GM10248 (cell line): Measurements from ENCODE around the gene MAP7D2.
"Not testable (repeated sequence)": the region's sequence is repeated elsewhere in the genome, so short reads cannot be mapped to it uniquely, and the experiment has no call there.

Experiments
- CTCF ChIA-PET: fragments of 300-600 bp; sonication (Branson Sonifier 250); formaldehyde crosslinking; extraction: SDS; loops from one replicate; lab custom pipeline; 2021; ENCODE audit warnings: antibody characterized with exemption; lab: Yijun Ruan, JAX
- POLR2A ChIA-PET: fragments of 350-650 bp; sonication (Branson Sonifier 250); formaldehyde crosslinking; extraction: SDS; loops from one replicate; lab custom pipeline; 2020; ENCODE audit warnings: antibody characterized with exemption; lab: Yijun Ruan, JAX
- DNase-seq: peaks from one replicate; pipeline ENCODE4 v3.0.0; 2012; ENCODE audit errors: extremely low spot score
- TF ChIP-seq, protein P1 (sequence below): IDR thresholded peaks from 2 replicates; pipeline ENCODE4 v1.5.1; 2012; ENCODE audit warnings: mild to moderate bottlenecking, low read depth; ENCODE audit errors: extremely low read depth, missing control alignments, control extremely low read depth

The MAP7D2 gene

DNA sequence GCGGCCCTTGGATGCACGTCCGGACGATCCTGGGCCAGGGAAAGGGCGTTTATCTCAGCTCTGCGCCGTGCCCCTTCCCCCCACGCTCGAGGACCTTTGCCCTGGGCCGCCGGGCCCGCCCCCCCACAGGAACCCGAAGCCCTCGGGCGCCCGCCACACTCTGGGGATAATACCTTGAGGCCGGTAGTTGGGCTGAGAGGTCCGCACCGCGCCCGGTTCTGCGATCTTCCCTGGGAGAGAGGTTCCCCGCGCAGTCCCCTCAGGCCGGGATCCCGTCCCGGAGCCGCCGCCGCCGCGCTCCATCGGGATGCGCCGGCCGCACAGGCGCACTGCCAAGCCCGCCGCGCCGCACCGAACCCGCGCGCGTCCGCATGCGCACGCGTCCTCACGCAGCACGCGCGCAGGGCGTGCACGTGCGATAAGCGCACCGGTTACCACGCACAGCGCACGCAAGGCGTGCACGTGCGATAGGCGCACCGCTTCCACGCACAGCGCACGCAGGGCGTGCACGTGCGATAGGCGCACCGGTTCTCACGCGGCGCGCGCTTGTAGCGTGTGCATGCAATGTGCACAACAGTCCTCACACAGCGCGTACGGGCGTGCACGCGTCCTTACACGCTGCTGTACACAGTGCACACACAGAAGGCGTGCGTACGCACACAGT lies at the start of gene MAP7D2:
MAP7D2 (minus strand) TSS at position 331 of the 664 bp plus-strand sequence; CDS start at position 303, 28 bp downstream.
- DNase-seq = no peak
- POLR2A ChIA-PET = no interaction called here
- CTCF ChIA-PET = no interaction called here
- TF ChIP-seq, protein P1, sequence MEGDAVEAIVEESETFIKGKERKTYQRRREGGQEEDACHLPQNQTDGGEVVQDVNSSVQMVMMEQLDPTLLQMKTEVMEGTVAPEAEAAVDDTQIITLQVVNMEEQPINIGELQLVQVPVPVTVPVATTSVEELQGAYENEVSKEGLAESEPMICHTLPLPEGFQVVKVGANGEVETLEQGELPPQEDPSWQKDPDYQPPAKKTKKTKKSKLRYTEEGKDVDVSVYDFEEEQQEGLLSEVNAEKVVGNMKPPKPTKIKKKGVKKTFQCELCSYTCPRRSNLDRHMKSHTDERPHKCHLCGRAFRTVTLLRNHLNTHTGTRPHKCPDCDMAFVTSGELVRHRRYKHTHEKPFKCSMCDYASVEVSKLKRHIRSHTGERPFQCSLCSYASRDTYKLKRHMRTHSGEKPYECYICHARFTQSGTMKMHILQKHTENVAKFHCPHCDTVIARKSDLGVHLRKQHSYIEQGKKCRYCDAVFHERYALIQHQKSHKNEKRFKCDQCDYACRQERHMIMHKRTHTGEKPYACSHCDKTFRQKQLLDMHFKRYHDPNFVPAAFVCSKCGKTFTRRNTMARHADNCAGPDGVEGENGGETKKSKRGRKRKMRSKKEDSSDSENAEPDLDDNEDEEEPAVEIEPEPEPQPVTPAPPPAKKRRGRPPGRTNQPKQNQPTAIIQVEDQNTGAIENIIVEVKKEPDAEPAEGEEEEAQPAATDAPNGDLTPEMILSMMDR = no peak

DNA sequence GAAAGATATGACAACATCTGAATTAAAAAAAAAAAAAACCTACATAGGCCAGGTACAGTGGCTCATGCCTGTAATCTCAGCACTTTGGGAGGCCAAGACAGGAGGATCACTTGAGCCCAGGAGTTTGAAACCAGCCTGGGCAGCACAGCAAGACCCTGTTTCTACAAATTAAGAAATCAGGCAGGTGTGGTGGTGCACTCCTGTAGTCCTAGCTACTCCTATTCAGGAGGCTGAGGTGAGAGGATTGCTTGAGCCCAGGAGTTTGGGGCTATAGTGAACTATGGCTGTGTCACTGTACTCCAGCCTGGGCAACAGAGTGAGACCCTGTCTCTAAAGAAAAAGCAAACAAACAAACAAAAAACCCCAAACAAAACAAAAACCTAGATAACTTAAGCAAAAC lies 45.8 kb upstream of the MAP7D2 start:
- CTCF ChIA-PET, POLR2A ChIA-PET, DNase-seq: not testable (repeated sequence)

DNA sequence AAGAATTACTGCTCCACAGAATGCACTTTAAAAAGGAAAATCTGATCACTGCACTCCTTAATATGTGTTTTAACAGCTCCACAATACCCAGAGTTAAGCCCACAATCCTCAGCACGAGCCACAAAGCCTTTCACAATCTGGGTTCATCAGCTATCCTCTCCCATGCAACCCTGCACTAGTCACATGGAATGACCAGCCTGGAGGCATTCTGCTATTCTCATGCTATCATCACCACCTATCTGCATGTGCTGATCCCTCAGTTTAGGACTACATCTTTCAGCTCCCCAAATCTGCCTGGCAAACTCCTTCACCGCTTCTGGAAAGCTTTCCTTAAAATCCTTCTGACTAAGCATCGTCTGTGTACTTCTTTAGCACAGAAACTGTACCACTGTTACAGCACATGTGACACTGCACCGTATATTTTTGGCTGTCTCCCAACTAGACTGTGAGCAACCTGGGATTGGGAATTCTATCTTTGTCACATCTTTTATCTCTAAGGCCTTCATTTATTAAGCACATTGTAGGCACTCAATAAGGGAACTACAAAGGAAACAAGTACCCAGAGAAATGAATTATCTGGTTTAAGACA lies 43.2 kb upstream of the MAP7D2 start:
- POLR2A ChIA-PET = no interaction called here
- CTCF ChIA-PET = interaction anchor here (1.0 to 1.4 kb wide), 3 partner anchors 10 to 14 kb away, joined by 3 to 4 read pairs (median 3); no protein-coding TSS in a partner anchor
- TF ChIP-seq, protein P1 = no peak
- DNase-seq = no peak

DNA sequence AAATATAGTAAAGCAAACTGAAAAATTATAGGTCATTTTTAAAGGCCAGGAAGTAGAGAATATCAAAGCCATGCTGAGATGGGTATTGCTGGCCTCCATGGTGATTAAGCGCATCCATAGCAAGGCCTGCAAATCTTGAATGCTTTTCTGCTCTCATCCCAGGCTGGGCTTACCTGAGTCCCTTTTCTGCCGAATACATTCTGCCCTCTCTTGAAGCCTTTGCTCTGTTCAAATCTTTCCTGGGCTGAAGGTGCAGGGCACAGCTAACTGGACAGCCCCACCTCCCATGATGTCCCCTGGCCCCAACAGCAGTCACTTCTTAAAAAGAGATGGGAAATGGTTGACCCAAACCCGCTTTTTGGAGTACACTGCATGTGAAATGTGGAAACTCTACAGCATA lies 35.0 kb upstream of the MAP7D2 start:
- ChIA-PET POLR2A (interaction anchor here (0.6 to 0.7 kb wide), 2 partner anchors 552 to 688 kb away, joined by 3 to 7 read pairs; no protein-coding TSS in a partner anchor), CTCF (no interaction called here)
- TF ChIP-seq, protein P1 = no peak
- no peak for DNase-seq

DNA sequence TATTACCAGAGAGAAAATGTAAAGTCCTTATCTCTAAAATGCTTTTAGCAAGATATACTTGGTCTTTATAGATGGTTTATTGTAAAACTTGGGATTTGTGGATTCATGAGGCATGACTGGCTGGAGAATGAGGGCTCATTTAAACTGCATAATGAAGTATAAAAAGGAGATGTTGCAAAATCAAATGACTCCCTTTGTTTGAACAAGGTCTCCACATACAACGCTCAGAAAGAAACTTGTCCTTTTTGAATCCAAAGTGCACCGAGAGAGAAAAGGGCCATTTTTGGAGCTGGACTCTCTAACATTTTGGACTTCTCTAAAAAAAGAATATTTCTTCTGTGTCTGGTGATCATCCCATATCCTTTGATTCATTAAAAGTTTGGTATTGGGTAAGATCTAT lies 32.6 kb upstream of the MAP7D2 start:
- ChIA-PET CTCF (no interaction called here), POLR2A (no interaction called here)
- no peak for DNase-seq
- TF ChIP-seq, protein P1 = no peak

DNA sequence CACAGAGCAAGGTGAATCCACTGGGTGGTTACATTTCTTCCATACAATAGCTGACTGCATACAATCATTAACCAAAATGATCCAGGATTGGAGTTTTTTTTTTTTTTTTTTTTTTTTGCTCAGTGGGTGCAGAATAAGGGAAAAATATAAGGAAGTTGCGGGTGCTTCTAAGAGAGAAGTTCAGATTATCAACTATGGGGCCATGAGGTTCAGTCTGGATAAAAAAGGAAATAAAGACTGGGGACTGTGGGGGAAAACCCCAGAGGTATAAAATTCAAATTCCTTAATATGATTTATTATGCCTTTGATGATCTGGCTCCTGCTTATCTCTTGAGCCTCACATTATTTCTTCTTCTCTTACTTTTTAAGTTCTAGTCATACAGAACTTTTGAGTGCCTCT lies 30.9 kb upstream of the MAP7D2 start:
- DNase-seq = no peak
- ChIA-PET POLR2A (no interaction called here), CTCF (no interaction called here)
- TF ChIP-seq, protein P1 = no peak

DNA sequence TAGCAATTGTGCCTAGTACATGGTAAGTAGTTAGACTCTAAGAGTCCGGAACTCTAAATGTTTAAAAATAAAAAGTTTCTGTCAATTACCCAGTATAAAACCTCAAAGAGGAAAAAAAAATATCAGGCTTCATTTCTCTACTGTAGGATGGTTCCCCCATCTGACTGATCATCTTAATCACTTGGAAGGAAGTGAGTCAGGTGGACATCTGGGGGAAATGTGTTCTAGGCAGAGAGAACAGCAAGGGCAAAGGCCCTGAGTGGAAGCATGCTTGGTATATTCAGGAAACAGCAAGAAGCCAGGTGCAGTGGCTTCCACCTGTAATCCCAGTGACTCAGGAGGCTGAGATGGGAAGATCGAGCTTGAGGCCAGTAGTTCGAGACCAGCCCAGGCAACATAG lies 27.8 kb upstream of the MAP7D2 start:
- DNase-seq = no peak
- ChIA-PET POLR2A (no interaction called here), CTCF (no interaction called here)
- TF ChIP-seq, protein P1 = no peak
